ENCODE results near the gene TEP1. TPM values are rescaled to one million over a fixed set of nuclear protein-coding genes. Genes with fewer than 3 reads are reported as not detected.
A peak's percentile ranks its signal among the peaks of the same experiment; 100 is the strongest.
"Not testable (repeated sequence)": the region's sequence is repeated elsewhere in the genome, so short reads cannot be mapped to it uniquely, and the experiment has no call there.

TEP1 gene
- total RNA-seq, 1 donor from 2014 or later, result 10.4 TPM

GRCh38 chr14:20350860-20351259 is 62.4 kb downstream of the TEP1 start:
- Histone ChIP-seq H3K4me1 (ENCODE audit: control insufficient read depth in 3 of 3, insufficient read depth in 3 of 3, low read length in 3 of 3) (no peaks in the 10 kb centered on the region), H3K36me3 (ENCODE audit: control insufficient read depth in 3 of 3, insufficient read depth in 3 of 3, low read length in 3 of 3) (peaks cover 55 to 71% (median 62%) of the 10 kb centered on the region in 3 donors)

DNA sequence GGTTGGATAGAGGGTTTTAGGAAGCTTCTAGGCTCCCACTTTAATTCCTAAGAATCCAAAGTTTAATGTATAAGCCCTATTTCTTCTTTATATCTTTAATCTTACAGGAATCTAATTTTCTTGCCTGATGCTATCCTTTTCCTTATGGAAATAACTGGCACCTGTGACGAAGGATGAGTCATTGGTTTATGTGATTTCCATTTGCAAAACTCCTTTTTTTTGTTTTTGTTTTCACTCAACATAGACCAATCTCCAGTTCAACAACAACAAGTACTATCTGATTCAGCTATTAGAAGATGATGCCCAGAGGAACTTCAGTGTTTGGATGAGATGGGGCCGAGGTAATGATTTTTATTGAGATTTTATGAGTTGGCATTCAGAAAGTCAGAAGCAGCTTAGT is 63.0 kb downstream of the TEP1 start:
- Histone ChIP-seq H3K9ac (ENCODE audit: low read depth in 1 of 3, low read length in 3 of 3) (no peak overlapping the region), H3K27ac (ENCODE audit: low read depth, low read length) (no peak overlapping the region), H3K4me3 (ENCODE audit: low read length in 3 of 3) (no peak overlapping the region), H3K27me3 (ENCODE audit: control insufficient read depth in 3 of 3, insufficient read depth in 3 of 3, low read length in 3 of 3) (no peaks in the 10 kb centered on the region), H3K4me1 (ENCODE audit: control insufficient read depth in 3 of 3, insufficient read depth in 3 of 3, low read length in 3 of 3) (no peaks in the 10 kb centered on the region), H3K36me3 (ENCODE audit: control insufficient read depth in 3 of 3, insufficient read depth in 3 of 3, low read length in 3 of 3) (peaks cover 54 to 72% (median 63%) of the 10 kb centered on the region in 3 donors), H3K9me3 (ENCODE audit: control insufficient read depth in 3 of 3, low read length in 3 of 3) (no peaks in the 10 kb centered on the region)

More at GRCh38 chr14:20350860-20351259, 62.4 kb downstream of the TEP1 start:
- no peaks in the 10 kb centered on the region for H3K27me3 ChIP-seq (ENCODE audit: control insufficient read depth in 3 of 3, insufficient read depth in 3 of 3, low read length in 3 of 3)
- H3K9ac ChIP-seq (ENCODE audit: low read depth in 1 of 3, low read length in 3 of 3), result no peak overlapping the region
- H3K4me3 ChIP-seq (ENCODE audit: low read length in 3 of 3), result no peak overlapping the region
- H3K27ac ChIP-seq (ENCODE audit: low read depth, low read length), result no peak overlapping the region
- no peaks in the 10 kb centered on the region for H3K9me3 ChIP-seq (ENCODE audit: control insufficient read depth in 3 of 3, low read length in 3 of 3)

DNA sequence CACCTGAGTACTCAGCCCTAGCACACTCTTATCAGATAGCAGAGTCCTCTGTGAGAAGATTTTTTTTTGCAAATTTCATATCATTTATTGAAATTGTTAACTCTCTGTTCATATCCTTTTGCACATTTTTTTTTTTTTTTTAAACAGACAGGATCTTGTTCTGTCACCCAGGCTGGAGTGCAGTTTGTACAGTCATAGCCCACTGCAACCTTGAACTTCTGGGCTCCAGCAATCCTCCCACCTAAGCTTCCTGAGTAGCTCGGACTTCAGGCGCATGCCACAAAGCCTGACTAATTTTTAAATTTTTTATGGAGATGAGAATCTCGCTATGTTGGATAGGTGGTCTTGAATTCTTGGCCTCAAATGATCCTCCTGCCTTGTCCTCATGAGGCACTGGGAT is 65.6 kb downstream of the TEP1 start:
- Histone ChIP-seq H3K27ac (ENCODE audit: low read depth, low read length) (no peak overlapping the region), H3K9me3 (ENCODE audit: control insufficient read depth in 3 of 3, low read length in 3 of 3) (no peaks in the 10 kb centered on the region), H3K9ac (ENCODE audit: low read depth in 1 of 3, low read length in 3 of 3) (no peak overlapping the region), H3K4me3 (ENCODE audit: low read length in 3 of 3) (no peak overlapping the region), H3K36me3 (ENCODE audit: control insufficient read depth in 3 of 3, insufficient read depth in 3 of 3, low read length in 3 of 3) (peaks cover 36 to 61% (median 49%) of the 10 kb centered on the region in 3 donors), H3K4me1 (ENCODE audit: control insufficient read depth in 3 of 3, insufficient read depth in 3 of 3, low read length in 3 of 3) (peaks cover 0 to 9% (median 5%) of the 10 kb centered on the region in 3 donors), H3K27me3 (ENCODE audit: control insufficient read depth in 3 of 3, insufficient read depth in 3 of 3, low read length in 3 of 3) (no peaks in the 10 kb centered on the region)

DNA sequence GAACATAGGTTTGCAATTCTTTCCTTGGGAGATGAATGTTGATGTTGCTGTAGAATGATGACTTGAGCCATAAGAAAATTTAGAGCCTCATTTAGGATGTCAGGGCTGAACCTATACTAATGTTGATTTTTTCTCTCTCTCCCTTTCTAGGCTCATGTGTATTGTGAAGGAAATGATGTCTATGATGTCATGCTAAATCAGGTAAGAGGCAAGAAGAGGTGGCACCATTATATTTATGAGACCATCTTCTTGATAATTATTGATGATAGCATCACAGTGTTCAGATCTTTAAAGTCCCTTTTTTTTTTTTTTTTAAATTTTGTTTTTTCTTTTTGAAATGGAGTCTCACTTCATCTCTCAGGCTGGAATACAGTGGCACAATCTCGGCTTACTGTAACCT is 66.6 kb downstream of the TEP1 start:
- Histone ChIP-seq H3K9me3 (ENCODE audit: control insufficient read depth in 3 of 3, low read length in 3 of 3) (no peaks in the 10 kb centered on the region), H3K4me1 (ENCODE audit: control insufficient read depth in 3 of 3, insufficient read depth in 3 of 3, low read length in 3 of 3) (peaks cover 0 to 9% (median 5%) of the 10 kb centered on the region in 3 donors), H3K4me3 (ENCODE audit: low read length in 3 of 3) (no peak overlapping the region), H3K9ac (ENCODE audit: low read depth in 1 of 3, low read length in 3 of 3) (no peak overlapping the region), H3K36me3 (ENCODE audit: control insufficient read depth in 3 of 3, insufficient read depth in 3 of 3, low read length in 3 of 3) (peaks cover 26 to 52% (median 39%) of the 10 kb centered on the region in 3 donors), H3K27me3 (ENCODE audit: control insufficient read depth in 3 of 3, insufficient read depth in 3 of 3, low read length in 3 of 3) (no peaks in the 10 kb centered on the region), H3K27ac (ENCODE audit: low read depth, low read length) (no peak overlapping the region)

- no peaks in the 10 kb centered on the region for H3K27me3 ChIP-seq (ENCODE audit: control insufficient read depth in 3 of 3, insufficient read depth in 3 of 3, low read length in 3 of 3)
- H3K4me1 ChIP-seq (ENCODE audit: control insufficient read depth in 3 of 3, insufficient read depth in 3 of 3, low read length in 3 of 3), result peaks cover 0 to 9% (median 5%) of the 10 kb centered on the region in 3 donors
- no peak overlapping the region for H3K4me3 ChIP-seq (ENCODE audit: low read length in 3 of 3)
- no peak overlapping the region for H3K27ac ChIP-seq (ENCODE audit: low read depth, low read length)
- H3K9ac ChIP-seq (ENCODE audit: low read depth in 1 of 3, low read length in 3 of 3), result no peak overlapping the region
- peaks cover 23 to 46% (median 28%) of the 10 kb centered on the region in 3 donors for H3K36me3 ChIP-seq (ENCODE audit: control insufficient read depth in 3 of 3, insufficient read depth in 3 of 3, low read length in 3 of 3)
- no peaks in the 10 kb centered on the region for H3K9me3 ChIP-seq (ENCODE audit: control insufficient read depth in 3 of 3, low read length in 3 of 3)
Measured at GRCh38 chr14:20345366-20345765, 67.9 kb downstream of the TEP1 start.

- Histone ChIP-seq H3K4me3 (ENCODE audit: low read length in 3 of 3) (peak overlapping the region; percentile 88 to 90 (median 89)), H3K36me3 (ENCODE audit: control insufficient read depth in 3 of 3, insufficient read depth in 3 of 3, low read length in 3 of 3) (peaks cover 13 to 33% (median 18%) of the 10 kb centered on the region in 3 donors), H3K9me3 (ENCODE audit: control insufficient read depth in 3 of 3, low read length in 3 of 3) (no peaks in the 10 kb centered on the region), H3K4me1 (ENCODE audit: control insufficient read depth in 3 of 3, insufficient read depth in 3 of 3, low read length in 3 of 3) (peaks cover 0 to 9% (median 5%) of the 10 kb centered on the region in 3 donors), H3K9ac (ENCODE audit: low read depth in 1 of 3, low read length in 3 of 3) (peak overlapping the region; percentile 89 to 98 (median 95)), H3K27ac (ENCODE audit: low read depth, low read length) (peak overlapping the region; percentile 91), H3K27me3 (ENCODE audit: control insufficient read depth in 3 of 3, insufficient read depth in 3 of 3, low read length in 3 of 3) (no peaks in the 10 kb centered on the region)
Measured at GRCh38 chr14:20343862-20344220, 69.5 kb downstream of the TEP1 start.

DNA sequence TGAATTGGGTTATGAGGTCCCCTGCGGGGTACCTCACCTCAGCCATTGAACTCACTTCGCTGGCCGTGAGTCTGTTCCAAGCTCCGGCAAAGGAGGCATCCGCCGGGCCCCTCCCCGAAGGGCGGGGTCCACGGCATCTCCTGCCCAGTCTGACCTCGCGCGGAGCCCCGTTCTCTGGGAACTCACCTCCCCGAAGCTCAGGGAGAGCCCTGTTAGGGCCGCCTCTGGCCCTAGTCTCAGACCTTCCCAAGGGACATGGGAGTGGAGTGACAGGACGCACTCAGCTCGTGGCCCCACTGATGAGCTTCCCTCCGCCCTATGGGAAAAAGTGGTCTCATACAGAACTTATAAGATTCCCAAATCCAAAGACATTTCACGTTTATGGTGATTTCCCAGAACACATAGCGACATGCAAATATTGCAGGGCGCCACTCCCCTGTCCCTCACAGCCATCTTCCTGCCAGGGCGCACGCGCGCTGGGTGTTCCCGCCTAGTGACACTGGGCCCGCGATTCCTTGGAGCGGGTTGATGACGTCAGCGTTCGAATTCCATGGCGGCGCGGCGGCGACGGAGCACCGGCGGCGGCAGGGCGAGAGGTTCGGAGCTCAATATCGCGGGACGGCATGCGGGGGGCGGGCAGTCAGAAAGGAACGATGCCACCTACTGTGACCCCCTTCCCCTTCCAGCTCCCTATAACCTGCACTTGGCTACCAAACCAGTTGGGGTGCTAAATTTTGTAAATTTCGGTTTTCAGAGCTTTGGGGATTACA is 70.0 kb downstream of the TEP1 start, which contains the start of gene PARP2:
TSS of gene PARP2 (plus strand) at position 544 of the 770 bp plus-strand sequence. CDS start at position 551, 7 bp downstream.
- Histone ChIP-seq H3K4me3 (ENCODE audit: low read length in 3 of 3) (peak within 1 kb of the TSS; percentile 88 to 90 (median 89)), H3K27ac (ENCODE audit: low read depth, low read length) (peak within 1 kb of the TSS; percentile 91), H3K36me3 (ENCODE audit: control insufficient read depth in 3 of 3, insufficient read depth in 3 of 3, low read length in 3 of 3) (peaks cover 11 to 31% (median 18%) of the 10 kb centered on the region in 3 donors), H3K4me1 (ENCODE audit: control insufficient read depth in 3 of 3, insufficient read depth in 3 of 3, low read length in 3 of 3) (peaks cover 0 to 9% (median 5%) of the 10 kb centered on the region in 3 donors), H3K27me3 (ENCODE audit: control insufficient read depth in 3 of 3, insufficient read depth in 3 of 3, low read length in 3 of 3) (no peaks in the 10 kb centered on the region), H3K9me3 (ENCODE audit: control insufficient read depth in 3 of 3, low read length in 3 of 3) (no peaks in the 10 kb centered on the region), H3K9ac (ENCODE audit: low read depth in 1 of 3, low read length in 3 of 3) (peak within 1 kb of the TSS; percentile 89 to 98 (median 95))

DNA sequence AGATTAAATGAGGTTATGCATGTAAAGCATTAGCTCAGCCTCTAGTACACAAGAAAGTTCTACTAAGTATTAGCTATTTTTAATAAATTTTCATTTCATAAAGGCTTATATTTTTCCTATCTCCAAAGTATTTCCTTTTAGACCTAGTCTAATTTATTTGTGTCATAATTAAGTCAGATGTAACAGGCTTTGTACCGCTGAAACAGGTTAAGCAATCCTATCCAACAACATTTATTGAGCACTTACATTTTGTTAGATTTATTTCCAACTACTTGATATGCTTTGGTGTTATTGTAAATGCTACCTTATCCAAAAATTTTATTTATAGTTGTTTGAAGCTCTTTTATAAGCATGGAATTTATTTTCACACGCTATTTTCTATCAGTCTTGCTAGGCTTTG is 71.7 kb downstream of the TEP1 start:
- H3K4me1 ChIP-seq (ENCODE audit: control insufficient read depth in 3 of 3, insufficient read depth in 3 of 3, low read length in 3 of 3), result peaks cover 0 to 9% (median 5%) of the 10 kb centered on the region in 3 donors
- peak overlapping the region in 2 of 3 donors; percentile 62 to 88 for H3K9ac ChIP-seq (ENCODE audit: low read depth in 1 of 3, low read length in 3 of 3)
- no peak overlapping the region for H3K27ac ChIP-seq (ENCODE audit: low read depth, low read length)
- no peaks in the 10 kb centered on the region for H3K27me3 ChIP-seq (ENCODE audit: control insufficient read depth in 3 of 3, insufficient read depth in 3 of 3, low read length in 3 of 3)
- no peaks in the 10 kb centered on the region for H3K9me3 ChIP-seq (ENCODE audit: control insufficient read depth in 3 of 3, low read length in 3 of 3)
- H3K4me3 ChIP-seq (ENCODE audit: low read length in 3 of 3), result no peak overlapping the region
- peaks cover 5 to 20% (median 14%) of the 10 kb centered on the region in 3 donors for H3K36me3 ChIP-seq (ENCODE audit: control insufficient read depth in 3 of 3, insufficient read depth in 3 of 3, low read length in 3 of 3)

DNA sequence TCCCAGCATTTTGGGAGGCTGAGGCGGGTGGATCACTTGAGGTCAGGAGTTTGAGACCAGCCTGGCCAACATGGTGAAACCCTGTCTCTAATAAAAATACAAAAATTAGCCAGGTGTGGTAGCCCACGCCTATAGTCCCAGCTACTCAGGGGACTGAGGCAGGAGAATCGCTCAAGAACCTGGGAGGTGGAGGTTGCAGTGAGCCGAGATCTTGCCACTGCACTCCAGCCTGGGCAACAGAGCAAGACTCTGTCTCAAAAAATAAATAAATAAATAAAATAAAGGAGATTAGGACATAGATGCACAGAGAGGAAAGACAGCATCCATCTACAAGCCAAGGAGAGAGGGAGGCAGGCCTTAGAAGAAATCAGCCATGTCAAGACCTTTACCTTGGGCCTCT is 72.3 kb downstream of the TEP1 start:
- not testable (repeated sequence) for H3K27ac ChIP-seq (ENCODE audit: low read depth, low read length)

DNA sequence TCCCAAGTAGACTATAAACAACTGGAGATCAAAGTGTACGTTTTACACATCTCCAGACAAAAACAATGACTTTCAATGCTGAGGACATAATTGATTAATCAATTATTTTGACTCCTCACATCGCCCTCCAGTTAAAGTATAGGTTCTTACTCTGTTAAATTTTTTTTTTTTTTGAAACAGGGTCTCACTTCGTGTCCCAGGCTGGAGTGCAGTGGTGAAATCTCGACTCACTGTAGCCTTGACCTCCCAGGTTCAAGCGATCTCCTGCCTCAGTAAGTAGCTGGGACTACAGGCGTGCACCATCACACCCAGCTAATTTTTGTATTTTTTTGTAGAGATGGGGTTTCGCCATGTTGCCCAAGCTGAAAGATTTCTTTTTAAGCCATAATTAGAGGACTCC is 79.3 kb downstream of the TEP1 start:
- Histone ChIP-seq H3K27ac (ENCODE audit: low read depth, low read length) (no peak overlapping the region), H3K4me3 (ENCODE audit: low read length in 3 of 3) (no peak overlapping the region), H3K9ac (ENCODE audit: low read depth in 1 of 3, low read length in 3 of 3) (no peak overlapping the region), H3K4me1 (ENCODE audit: control insufficient read depth in 3 of 3, insufficient read depth in 3 of 3, low read length in 3 of 3) (peaks cover 0 to 6% (median 5%) of the 10 kb centered on the region in 3 donors), H3K27me3 (ENCODE audit: control insufficient read depth in 3 of 3, insufficient read depth in 3 of 3, low read length in 3 of 3) (no peaks in the 10 kb centered on the region), H3K36me3 (ENCODE audit: control insufficient read depth in 3 of 3, insufficient read depth in 3 of 3, low read length in 3 of 3) (peaks cover 0 to 2% (median 0%) of the 10 kb centered on the region in 3 donors), H3K9me3 (ENCODE audit: control insufficient read depth in 3 of 3, low read length in 3 of 3) (no peaks in the 10 kb centered on the region)

More for the DNA sequence above, 72.3 kb downstream of the TEP1 start:
- peaks cover 4 to 13% (median 11%) of the 10 kb centered on the region in 3 donors for H3K36me3 ChIP-seq (ENCODE audit: control insufficient read depth in 3 of 3, insufficient read depth in 3 of 3, low read length in 3 of 3)
- not testable (repeated sequence) for H3K4me1 ChIP-seq (ENCODE audit: control insufficient read depth in 3 of 3, insufficient read depth in 3 of 3, low read length in 3 of 3); H3K4me3 ChIP-seq (ENCODE audit: low read length in 3 of 3); H3K9ac ChIP-seq (ENCODE audit: low read depth in 1 of 3, low read length in 3 of 3); H3K27me3 ChIP-seq (ENCODE audit: control insufficient read depth in 3 of 3, insufficient read depth in 3 of 3, low read length in 3 of 3); H3K9me3 ChIP-seq (ENCODE audit: control insufficient read depth in 3 of 3, low read length in 3 of 3)

Data from skeletal muscle tissue (tissue), 4 donors.